NCI-H1930 (cell line): Measurements from ENCODE around the gene GALT.
A peak's percentile ranks its signal among the peaks of the same experiment; 100 is the strongest.
"Not testable (repeated sequence)": the region's sequence is repeated elsewhere in the genome, so short reads cannot be mapped to it uniquely, and the experiment has no call there.

Experiments
- DNase-seq, 2 experiments: peaks; one replicate each; lab custom pipeline; 2025; lab: John Stamatoyannopoulos, UW

The GALT gene

DNA sequence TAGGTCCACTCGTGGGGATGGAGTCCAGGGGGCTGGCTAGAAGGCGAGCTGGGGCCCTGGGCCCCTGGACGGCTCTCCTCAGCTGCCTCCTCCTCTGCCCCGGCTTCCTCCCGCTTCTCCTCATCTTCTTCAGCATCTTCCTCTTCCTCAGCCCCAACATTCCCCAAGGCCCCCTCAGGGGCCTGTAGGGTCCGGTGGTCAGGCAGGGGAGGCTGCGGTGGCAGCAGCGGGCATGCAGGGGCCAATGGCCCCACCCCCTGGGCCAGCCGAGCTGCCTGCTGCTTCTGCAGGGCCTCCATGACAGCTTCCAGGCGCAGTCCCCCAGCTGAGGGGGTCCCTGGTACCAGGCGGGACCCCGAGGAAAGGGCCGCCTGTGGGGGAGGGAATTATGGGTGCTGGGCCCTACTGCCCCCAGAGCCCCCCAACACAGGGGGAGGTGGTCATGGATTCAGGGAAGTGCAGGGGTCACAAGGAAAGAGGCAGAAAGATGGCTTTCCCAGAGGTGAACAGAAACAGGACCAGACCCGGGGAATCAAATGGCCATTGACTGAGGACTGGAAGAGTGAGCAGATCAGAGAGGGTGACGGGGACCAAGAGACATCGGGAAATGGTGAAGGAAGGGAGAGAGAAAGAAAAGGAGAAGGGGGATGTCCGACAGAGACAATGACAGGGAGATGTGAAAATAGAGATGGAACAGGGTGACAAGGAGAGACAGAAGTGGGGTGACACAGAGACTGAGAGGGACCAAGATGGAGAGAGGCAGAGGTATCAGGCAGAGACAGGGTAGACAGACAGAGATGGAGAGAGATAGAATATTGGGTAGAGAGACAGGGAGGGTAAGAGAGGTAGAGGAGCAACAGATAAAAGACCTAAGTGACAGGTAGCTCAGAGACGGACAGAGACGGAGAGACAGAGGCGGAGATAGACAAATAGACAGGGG is 18.5 kb upstream of the GALT start:
- DNase-seq = no peak

DNA sequence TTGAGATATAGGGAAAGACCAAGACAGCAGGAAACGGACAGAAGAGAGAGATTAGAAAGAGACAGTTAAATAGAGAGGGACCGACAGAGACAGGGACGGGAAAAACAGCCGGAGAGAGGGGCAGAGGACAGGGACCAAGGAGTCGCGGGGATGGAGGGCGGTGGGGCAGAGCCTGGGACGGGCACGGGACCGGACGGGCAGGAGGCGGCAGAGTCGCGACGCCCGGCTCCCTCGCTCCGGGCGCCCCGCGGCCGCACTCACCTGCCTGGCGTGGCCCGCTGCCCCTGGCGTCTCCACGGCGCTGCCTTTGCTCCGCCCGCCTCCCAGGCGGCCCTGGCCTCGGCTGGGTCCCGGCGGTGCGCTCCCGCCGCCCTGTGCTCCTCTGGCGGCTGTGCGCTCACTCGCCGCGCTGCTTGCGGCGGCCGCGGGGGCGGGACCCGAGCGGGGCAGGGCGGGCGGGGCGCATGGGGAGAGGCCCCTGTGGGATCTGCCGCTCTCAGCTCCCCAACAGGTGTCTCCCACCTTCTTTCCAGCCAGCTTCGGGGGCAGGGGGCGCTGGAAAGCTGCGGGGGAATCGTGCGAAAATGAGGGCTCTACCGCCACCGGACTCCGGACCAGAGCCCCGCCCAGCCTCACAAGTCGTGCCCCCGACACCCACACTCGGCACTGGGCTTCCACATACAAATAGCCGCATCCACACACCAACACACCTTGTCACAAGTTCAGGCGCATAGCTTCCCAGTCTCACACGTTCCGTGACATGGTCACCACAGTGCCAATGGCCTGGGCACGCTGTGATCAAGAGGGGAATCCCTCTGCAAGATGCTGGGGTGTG is 17.6 kb upstream of the GALT start, which contains the start of gene ARID3C:
TSS of gene ARID3C (minus strand) at position 411 of the 835 bp plus-strand sequence. CDS start 1,052 bp downstream, outside the sequence.
- DNase-seq = peak; percentile 29 to 62

DNA sequence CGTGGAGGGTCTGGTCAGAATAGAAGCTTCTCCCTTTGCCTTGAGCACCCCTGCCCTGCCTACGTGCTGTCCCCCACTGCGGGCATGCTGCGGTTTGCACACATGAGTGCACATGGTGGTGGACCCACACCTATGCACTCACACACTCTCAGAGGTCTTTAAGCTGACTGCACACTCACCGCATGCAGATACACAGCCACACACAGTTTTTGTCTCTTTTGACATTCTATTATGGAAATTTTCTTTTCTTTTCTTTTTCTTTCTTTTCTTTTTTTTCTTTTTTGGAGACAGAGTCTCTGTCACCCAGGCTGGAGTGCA is 17.0 kb upstream of the GALT start:
- DNase-seq = no peak

DNA sequence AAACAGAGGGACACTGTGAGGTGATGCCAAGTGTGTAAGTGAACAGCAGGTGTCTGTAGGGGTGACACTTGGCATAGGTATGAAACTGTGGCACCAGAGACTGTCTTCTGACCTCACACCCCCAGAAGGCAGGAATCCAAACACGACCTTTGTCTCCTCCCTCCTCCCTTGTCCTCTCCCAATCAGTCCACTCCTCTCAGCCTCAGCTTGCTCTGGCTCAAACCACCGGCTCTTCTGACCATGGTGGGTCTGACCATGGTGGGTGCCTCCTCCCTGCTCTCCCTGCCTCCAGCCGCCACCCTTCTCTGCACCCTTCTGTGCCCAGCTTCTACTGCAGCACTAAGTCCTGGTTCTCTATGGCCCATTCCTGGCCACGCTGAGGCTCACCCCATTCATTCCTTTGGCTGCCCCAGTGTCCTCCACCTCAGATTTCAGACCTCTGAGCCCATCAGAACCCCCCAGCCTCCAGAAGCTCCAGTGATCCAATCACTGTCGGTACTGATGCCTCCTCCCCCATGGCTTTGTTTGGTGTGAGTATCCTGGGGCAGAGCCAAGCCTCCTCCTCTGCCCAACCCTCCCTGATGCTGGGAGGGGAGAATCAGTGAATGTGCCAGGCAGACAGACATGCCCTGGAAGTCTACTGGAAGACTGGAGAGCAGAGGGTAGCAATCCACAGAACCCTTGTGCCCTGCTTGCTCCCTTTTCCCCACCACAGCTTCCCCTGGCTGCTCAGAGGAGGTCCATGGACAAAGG is 15.9 kb upstream of the GALT start:
- DNase-seq = no peak

DNA sequence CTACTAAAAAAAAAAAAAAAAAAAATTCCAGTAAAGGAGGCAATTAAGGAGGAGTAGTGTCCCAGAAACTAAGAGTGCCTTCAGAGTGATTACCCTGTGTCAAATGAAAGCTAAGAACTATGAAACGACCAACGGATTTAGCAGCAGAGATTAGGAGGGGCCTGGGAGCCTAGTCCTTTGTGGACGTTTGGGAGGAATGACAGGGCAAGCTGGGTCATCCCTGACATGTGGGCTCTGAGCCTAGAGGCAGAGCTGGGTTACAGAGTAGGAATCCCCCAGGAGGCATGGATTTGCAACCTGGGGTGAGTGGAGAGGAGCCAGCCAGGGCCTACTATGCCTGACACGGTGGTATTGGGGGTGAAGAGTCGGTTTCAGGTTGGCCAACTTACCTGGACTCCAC is 13.3 kb upstream of the GALT start:
- no peak for DNase-seq

DNA sequence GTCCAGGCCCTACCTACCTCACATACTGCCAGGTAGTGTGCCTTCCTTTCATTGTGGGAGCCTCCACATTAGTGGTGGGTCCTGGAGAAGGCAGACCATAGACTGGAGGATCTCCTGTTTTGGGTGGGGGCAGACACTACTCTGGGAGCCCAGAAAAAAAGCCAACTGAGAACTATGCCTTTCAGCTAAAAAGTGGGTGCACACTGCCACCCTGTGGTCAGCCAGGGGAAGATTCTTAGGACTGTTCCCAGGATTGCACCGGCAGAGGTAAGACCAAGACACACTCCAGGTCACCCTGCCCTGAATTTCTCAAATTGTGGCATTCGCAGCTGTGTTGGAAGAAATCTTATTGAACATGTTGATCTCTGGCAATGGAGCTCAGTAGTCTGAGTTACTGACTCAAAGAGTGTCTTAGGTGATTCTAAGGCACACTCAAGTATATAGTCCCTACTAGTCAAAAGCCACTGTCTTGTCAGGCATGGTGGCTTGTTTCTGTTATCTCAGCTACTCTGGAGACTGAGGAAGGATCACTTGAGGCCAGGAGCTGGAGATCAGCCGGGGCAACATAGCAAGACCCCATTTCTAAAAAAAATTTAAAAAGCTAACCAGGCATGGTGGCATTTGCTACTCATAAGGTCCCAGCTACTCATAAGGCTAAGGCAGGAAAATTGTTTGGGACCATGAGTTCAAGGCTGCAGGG is 12.5 kb upstream of the GALT start:
- peak in 1 of 2 experiments; percentile 45 for DNase-seq

DNA sequence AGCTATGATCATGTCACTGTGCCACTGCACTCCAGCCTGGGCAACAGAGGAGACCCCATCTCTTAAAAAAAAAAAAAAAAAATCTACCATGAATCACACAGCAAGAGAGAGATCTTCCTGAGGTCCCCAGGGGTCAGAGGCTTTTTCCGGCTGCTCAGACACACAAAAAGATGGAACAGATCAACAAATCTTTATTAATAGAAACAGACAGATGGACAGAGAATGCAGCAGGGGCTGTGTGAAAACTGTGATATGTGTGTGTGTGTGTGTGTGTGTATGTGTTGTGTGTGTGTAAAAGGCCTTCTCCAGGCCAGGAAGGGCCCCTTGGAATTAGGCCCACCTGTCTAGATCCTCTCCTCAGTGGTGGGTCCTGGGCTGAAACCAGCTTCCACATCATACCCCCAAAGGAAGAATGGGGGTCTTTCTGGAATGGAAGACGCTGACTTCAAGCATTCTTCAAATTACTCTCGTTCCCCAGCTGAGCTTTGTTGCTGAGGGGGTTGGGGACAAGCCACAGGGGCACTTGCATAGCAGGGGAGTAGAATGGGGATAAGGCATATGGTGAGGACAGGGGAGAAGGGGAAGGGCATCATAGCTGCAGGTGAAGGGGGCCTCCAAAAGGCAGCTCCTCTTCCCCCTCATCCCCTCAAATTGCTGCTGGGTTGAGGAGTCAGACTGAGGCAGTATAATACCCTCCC is 11.8 kb upstream of the GALT start:
- no peak for DNase-seq

DNA sequence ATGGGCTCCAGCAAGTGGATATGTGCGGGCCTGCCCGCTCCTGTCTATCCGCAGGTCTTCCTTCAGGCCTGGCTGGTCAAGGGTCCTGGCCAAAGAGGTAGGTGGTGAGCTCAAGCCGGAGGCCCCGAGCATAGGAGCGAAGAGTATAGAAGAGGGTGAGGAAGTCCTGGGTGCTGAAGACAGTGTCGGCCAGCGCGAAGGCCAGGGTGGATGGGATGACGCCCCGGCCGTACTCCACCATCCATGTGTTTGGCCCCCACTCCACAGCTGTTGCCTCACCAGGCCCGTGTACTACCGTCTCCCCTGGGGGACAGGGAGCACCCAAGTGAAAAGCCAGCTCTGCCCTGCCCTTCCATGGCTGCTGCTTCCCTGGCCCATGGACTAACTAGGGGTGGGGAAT is 10.9 kb upstream of the GALT start:
- no peak for DNase-seq

DNA sequence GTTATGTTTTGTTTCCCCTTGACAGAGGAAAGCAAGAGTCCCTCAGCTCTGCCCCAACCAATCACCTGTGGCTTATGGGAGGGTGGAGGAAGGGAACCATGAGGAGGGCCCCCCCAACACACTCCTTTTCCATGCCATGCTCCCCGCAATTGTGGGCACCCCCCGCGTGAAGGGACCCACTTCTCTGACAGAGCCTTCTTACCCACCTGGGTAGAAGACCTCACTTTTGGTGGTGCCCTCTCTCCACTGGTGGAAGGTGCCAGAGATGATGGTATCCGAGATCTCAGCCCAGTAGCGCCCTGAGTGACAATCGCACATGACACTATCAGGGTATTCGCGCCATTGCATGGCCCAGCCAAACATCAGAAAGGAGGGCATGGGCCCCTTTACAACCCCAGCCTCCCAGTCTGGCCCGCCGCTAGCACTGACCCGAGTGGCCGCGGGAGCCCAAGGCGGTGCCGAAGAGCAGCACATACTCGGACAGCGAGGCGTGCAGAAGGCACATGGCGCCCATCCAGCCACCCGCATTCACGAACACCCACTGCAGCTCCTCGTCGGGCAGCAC is 9.6 kb upstream of the GALT start:
- no peak for DNase-seq

DNA sequence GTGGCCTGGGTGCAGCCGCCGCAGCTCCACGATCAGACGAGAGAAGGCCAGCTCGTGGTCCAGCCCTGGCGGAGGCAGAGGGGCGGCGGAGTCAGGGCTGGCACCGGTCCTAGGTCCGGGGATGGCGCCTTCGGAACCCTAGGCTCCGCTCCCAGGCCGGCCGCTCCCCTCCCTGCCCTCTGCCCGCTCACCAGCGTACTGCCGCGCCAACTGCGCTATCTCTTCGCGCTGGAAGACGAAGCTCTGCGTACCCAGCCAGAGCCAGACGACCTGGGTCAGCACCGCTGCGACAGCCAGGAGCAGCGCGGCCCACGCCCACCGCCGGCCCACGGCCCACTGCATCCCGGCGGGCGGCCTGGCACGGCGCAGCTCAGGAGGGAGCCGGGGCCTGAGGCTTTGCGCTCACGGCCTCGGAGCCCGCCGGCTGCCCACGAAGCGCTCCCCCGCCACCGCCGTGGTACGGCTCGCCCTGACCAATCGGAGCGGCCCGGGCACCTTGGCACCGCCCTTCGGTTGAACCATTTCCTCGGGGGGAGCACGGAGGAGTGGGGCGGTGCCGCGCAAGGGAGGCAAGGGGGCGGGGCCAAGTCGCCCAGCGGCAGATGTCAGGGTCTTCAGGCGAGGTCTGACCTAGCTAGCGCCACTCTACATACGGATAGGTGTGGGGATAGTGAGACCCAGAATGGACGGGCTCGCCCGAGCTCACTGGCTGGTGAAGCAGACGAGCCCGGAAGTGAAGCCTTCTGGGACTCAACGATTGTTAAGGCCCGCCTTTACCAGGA is 8.9 kb upstream of the GALT start, which contains the start of gene SIGMAR1:
TSS of gene SIGMAR1 (minus strand) at position 432 of the 782 bp plus-strand sequence. CDS start at position 342, 90 bp downstream.
- DNase-seq = peak; percentile 92 to 97

DNA sequence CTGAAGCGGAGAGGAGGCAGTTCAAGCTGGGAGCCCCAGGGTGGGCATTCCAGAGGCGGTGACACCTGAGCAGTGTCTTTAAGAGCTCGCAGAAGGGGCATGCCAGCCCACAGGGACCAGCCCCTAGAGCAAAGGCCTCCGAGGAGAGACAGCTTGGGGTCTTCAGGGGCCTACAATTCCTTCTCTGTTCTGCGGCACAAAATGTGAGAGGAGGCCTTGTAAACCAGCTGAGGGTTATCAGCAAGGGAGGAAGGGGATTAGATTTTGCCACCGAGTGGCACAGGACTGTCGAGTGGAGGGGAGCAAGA is 8.4 kb upstream of the GALT start:
- DNase-seq = no peak

DNA sequence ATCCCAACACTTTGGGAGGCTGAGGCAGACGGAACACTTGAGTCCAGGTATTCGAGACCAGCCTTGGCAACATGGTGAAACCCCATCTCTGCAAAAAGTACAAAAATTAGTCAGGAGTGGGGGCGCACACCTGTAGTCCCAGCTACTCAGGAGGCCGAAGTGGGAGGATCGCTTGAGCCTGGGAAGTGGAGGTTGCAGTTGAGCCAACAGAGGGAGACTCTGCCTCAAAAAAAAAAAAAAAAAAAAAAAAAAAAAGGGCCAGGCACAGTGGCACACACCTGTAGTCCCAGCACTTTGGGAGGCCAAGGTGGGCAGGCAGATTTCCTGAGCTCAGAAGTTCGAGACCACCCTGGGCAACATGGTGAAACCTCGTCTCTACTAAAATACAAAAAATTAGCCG is 7.2 kb upstream of the GALT start:
- not testable (repeated sequence) for DNase-seq

DNA sequence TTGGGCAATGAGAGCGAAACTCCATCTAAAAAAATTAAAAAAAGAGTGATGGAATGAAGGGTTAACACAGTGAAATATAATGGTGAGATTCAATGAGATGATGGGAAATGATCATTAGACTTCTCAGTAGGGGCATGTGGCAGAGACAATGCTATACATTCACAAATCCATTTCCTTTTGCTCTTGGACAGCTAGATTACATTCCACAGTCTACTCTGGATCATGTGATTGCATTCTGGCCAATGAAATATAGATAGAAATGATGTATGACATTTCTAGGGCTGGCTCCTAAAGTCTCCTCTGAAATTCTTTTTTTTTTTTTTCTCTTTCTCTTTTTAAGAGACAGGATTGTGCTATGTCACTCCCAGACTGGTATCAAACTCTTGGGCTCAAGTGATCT is 3.8 kb upstream of the GALT start:
- DNase-seq = no peak

DNA sequence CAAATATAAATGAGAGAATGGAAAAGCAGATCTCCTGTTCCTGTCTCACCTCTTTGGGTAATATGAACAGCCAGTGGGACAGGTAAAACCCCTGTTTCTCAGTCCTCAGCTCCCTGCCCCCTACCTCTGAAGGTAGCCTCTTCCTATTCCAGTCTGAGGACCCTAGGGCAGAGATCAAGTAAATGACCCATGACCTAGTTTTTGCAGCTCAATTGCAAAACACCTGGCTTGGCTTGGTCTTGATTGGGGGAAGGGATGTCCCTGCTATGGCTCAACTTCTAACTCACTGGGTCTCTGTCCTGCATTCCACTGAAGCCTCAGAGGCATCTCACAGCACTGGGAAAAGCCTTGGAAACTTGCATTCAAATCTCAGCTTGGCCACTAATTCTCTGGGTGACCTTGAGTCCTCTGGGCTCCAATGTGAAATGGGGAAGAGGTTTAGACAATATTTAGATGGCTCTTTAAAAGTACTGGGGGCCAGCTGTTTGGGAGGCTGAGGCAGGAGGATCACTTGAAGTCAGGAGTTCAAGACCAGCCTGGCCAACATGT is 1.6 kb upstream of the GALT start:
- DNase-seq = no peak

DNA sequence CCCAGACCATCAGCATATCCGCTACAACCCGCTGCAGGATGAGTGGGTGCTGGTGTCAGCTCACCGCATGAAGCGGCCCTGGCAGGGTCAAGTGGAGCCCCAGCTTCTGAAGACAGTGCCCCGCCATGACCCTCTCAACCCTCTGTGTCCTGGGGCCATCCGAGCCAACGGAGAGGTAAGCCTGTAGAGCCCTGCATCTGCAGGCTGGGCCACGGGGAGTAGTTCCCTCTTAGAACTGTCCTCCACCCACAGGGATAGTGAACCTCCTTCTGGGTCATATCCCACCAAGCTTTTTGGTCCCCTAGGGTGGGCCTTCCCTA is 569 bp downstream of the GALT start:
- DNase-seq = no peak

DNA sequence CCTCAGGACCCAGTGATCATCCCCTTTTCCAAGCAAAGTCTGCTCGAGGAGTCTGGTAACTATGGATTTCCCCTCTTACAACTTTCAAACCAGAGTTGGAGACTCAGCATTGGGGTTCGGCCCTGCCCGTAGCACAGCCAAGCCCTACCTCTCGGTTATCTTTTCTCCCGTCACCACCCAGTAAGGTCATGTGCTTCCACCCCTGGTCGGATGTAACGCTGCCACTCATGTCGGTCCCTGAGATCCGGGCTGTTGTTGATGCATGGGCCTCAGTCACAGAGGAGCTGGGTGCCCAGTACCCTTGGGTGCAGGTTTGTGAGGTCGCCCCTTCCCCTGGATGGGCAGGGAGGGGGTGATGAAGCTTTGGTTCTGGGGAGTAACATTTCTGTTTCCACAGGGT is 1.2 kb downstream of the GALT start:
- no peak for DNase-seq

DNA sequence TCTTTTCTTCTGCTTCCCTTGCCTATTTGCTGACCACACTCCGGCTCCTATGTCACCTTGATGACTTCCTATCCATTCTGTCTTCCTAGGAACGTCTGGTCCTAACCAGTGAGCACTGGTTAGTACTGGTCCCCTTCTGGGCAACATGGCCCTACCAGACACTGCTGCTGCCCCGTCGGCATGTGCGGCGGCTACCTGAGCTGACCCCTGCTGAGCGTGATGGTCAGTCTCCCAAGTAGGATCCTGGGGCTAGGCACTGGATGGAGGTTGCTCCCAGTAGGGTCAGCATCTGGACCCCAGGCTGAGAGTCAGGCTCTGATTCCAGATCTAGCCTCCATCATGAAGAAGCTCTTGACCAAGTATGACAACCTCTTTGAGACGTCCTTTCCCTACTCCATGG is 2.2 kb downstream of the GALT start:
- no peak for DNase-seq

DNA sequence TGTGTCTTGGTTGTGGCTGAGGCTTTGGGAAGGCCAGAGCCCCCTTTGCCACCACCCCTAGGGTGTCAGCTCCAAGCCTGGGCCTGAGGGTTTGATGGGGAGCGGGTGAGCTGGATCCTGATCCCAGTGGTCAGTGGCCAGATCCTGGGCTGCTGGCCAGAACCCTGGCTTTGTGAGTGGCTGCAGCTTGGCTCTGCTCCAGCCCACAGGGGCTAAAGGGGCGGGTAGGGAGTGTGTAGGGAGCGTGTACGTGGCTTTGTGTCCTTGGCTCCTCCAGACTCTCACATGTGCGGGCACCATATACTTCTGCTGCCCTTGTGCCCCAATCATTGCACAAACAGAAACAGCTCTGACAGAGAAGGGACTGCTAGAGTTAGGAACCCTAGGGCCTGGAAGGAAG is 4.3 kb downstream of the GALT start:
- no peak for DNase-seq

DNA sequence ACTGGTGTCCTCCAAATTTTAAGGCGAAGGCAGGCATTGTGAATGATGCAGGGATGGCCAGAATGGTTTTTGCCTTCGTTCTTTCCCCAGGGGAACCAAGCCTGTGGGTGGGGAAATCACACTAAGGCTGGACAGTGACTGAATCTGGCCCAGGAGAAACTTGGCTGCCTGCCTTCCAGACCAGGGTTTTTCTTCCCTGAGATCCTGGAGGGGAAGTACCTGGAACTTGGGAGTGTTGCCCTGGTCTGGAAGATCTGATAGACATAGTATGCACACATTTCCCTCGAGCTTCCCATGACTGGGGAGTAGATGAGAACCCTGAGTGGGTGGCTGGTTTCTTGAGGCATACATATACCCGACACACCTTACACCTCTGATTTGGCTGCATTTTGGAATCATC is 4.8 kb downstream of the GALT start:
- no peak for DNase-seq
